Activated naive CD8-positive, alpha-beta T cell treated with anti-CD3 and anti-CD28 coated beads, Interleukin-2, amount 50 U/mL, for 16 hours (primary cell): ENCODE measurements around the gene PCSK7.
"Not testable (repeated sequence)": the region's sequence is repeated elsewhere in the genome, so short reads cannot be mapped to it uniquely, and the experiment has no call there.

Source experiments
- DNase-seq: peaks from one replicate; pipeline ENCODE4 v3.0.0-alpha.2; 2020; ENCODE audit warnings: low read depth, low spot score

The PCSK7 gene

GRCh38 chr11:117217141-117218084 is 14.5 kb downstream of the PCSK7 start:
- DNase-seq, result no peak

GRCh38 chr11:117214404-117215110 is 17.3 kb downstream of the PCSK7 start:
- no peak for DNase-seq

GRCh38 chr11:117212697-117213355 is 19.0 kb downstream of the PCSK7 start:
- no peak for DNase-seq

GRCh38 chr11:117210620-117211019 is 21.3 kb downstream of the PCSK7 start:
- no peak for DNase-seq

- DNase-seq, result not testable (repeated sequence)
Observed at GRCh38 chr11:117209351-117210125, 22.3 kb downstream of the PCSK7 start.

- DNase-seq, result not testable (repeated sequence)
Observed at GRCh38 chr11:117208710-117209109, 23.2 kb downstream of the PCSK7 start.

- not testable (repeated sequence) for DNase-seq
Observed at GRCh38 chr11:117207481-117207880, 24.4 kb downstream of the PCSK7 start.

GRCh38 chr11:117206859-117207258 is 25.0 kb downstream of the PCSK7 start:
- not testable (repeated sequence) for DNase-seq

GRCh38 chr11:117206111-117206510 is 25.8 kb downstream of the PCSK7 start:
- not testable (repeated sequence) for DNase-seq

GRCh38 chr11:117205211-117205818 is 26.6 kb downstream of the PCSK7 start:
- DNase-seq, result no peak

- DNase-seq, result no peak
Observed at GRCh38 chr11:117204283-117205080, 27.4 kb downstream of the PCSK7 start.

- no peak for DNase-seq
Observed at GRCh38 chr11:117203069-117203407, 28.8 kb downstream of the PCSK7 start.

- DNase-seq, result no peak
Observed at GRCh38 chr11:117202386-117203068, 29.3 kb downstream of the PCSK7 start.

GRCh38 chr11:117201658-117202305 is 30.1 kb downstream of the PCSK7 start:
- no peak for DNase-seq

- DNase-seq, result no peak
Observed at GRCh38 chr11:117200813-117201657, 30.8 kb downstream of the PCSK7 start.

GRCh38 chr11:117199916-117200812 is 31.7 kb downstream of the PCSK7 start:
- no peak for DNase-seq
